ENCODE measurements around the gene LLGL1. TPM values are rescaled to one million over a fixed set of nuclear protein-coding genes. Genes with fewer than 3 reads are reported as not detected.

LLGL1 gene
- polyA plus RNA-seq, 2 of the 4 experiments (the other 2 are of a cell fraction) = 11.2 to 19.3 TPM

DNA sequence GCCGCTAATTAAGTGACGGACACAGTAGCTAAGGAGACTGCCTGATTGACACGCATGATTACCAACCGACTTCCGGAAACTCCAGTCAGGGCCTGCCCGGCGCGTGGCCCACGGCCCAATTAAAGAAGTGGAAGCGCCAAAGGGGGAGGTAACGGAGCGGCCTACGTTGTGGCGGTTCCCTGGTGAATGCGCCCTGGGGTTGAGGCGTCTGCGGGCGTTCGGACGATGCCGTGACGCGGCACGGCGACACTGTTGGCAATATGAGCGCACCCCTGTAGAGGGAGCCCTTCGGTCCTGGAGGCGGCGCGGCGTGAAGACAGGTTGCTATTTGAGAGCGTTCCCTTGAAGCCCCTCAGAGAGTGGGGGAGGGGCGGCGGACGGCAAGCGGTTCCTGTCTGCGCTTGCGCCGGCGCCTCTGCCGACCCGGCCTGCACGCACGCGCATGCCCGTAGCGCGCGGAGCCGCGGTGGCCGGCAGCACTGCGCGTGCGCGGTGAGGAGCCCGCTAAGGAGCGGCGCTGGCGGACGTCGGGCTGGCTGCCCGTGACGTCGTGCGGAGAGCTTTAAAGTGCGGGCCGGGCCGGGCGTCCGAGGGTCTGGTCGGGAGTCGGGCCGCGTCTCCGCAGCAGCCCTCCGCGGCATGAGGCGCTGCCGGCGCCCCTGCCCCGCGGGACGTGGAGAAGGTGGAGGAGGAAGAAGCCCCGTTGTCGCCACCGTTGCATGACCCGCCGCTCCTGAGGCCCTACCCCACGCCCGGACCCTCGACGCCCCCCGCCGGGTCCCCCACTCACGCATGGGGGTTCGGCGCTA, 41.9 kb upstream of the LLGL1 start, which contains the start of gene ALKBH5 (continued):
- TF ChIP-seq, protein P1, sequence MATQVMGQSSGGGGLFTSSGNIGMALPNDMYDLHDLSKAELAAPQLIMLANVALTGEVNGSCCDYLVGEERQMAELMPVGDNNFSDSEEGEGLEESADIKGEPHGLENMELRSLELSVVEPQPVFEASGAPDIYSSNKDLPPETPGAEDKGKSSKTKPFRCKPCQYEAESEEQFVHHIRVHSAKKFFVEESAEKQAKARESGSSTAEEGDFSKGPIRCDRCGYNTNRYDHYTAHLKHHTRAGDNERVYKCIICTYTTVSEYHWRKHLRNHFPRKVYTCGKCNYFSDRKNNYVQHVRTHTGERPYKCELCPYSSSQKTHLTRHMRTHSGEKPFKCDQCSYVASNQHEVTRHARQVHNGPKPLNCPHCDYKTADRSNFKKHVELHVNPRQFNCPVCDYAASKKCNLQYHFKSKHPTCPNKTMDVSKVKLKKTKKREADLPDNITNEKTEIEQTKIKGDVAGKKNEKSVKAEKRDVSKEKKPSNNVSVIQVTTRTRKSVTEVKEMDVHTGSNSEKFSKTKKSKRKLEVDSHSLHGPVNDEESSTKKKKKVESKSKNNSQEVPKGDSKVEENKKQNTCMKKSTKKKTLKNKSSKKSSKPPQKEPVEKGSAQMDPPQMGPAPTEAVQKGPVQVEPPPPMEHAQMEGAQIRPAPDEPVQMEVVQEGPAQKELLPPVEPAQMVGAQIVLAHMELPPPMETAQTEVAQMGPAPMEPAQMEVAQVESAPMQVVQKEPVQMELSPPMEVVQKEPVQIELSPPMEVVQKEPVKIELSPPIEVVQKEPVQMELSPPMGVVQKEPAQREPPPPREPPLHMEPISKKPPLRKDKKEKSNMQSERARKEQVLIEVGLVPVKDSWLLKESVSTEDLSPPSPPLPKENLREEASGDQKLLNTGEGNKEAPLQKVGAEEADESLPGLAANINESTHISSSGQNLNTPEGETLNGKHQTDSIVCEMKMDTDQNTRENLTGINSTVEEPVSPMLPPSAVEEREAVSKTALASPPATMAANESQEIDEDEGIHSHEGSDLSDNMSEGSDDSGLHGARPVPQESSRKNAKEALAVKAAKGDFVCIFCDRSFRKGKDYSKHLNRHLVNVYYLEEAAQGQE (IDR thresholded peaks at IDR 0.05) = no peak; the same call in 1 of the 2 replicates
- TF ChIP-seq ESRRA (IDR thresholded peaks at IDR 0.05; ENCODE audit: borderline replicate concordance, low read length) (no peak), JUNB (IDR thresholded peaks at IDR 0.05) (no peak), MAFK (IDR thresholded peaks at IDR 0.05; ENCODE audit: partially characterized antibody) (no peak)
- TF ChIP-seq, protein P2, sequence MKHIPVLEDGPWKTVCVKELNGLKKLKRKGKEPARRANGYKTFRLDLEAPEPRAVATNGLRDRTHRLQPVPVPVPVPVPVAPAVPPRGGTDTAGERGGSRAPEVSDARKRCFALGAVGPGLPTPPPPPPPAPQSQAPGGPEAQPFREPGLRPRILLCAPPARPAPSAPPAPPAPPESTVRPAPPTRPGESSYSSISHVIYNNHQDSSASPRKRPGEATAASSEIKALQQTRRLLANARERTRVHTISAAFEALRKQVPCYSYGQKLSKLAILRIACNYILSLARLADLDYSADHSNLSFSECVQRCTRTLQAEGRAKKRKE (CRISPR knock-in tag; IDR thresholded peaks at IDR 0.05; ENCODE audit: low read depth) = no peak

DNA sequence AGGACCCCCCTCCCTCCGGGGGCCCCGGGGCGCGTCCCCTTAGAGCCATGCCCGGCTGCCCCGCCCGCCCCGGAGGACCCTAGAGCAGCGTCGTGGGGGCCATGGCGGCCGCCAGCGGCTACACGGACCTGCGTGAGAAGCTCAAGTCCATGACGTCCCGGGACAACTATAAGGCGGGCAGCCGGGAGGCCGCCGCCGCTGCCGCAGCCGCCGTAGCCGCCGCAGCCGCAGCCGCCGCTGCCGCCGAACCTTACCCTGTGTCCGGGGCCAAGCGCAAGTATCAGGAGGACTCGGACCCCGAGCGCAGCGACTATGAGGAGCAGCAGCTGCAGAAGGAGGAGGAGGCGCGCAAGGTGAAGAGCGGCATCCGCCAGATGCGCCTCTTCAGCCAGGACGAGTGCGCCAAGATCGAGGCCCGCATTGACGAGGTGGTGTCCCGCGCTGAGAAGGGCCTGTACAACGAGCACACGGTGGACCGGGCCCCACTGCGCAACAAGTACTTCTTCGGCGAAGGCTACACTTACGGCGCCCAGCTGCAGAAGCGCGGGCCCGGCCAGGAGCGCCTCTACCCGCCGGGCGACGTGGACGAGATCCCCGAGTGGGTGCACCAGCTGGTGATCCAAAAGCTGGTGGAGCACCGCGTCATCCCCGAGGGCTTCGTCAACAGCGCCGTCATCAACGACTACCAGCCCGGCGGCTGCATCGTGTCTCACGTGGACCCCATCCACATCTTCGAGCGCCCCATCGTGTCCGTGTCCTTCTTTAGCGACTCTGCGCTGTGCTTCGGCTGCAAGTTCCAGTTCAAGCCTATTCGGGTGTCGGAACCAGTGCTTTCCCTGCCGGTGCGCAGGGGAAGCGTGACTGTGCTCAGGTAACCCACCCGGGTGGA, 41.0 kb upstream of the LLGL1 start:
- Histone ChIP-seq H3K27ac (peak overlapping the region; percentile 93 to 96), H3K4me1 (peaks cover 46% of the 10 kb centered on the region), H3K4me3 (peak overlapping the region; percentile 73), H3K4me2 (peak overlapping the region; percentile 88), H3K9me3 (no peaks in the 10 kb centered on the region)
- ChIA-PET POLR2A (interaction anchor here (1.0 to 2.7 kb wide), 9 partner anchors 8 to 130 kb away, joined by 3 to 22 read pairs (median 5); partner anchors contain the start of gene TOP3A), CTCF (interaction anchor here (0.6 to 5.8 kb wide), 8 partner anchors 12 to 64 kb away, joined by 3 to 40 read pairs (median 8); no protein-coding TSS in a partner anchor)
- WGBS (ENCODE audit: missing lambda C conversion rate) = 11% methylated on average over 51 of the region's 92 CpGs
- DNase-seq (ENCODE audit: low read depth in 1 of 2, low spot score in 1 of 2) (peak in 1 of 2 experiments; percentile 56), ATAC-seq (peak; percentile 7 to 15; a peak in 5 of 6 replicates), FAIRE-seq (no peak)
- TF ChIP-seq, protein P3, sequence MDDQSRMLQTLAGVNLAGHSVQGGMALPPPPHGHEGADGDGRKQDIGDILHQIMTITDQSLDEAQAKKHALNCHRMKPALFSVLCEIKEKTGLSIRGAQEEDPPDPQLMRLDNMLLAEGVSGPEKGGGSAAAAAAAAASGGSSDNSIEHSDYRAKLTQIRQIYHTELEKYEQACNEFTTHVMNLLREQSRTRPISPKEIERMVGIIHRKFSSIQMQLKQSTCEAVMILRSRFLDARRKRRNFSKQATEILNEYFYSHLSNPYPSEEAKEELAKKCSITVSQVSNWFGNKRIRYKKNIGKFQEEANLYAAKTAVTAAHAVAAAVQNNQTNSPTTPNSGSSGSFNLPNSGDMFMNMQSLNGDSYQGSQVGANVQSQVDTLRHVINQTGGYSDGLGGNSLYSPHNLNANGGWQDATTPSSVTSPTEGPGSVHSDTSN (IDR thresholded peaks at IDR 0.05) = no peak; the same call in 1 of the 2 replicates
- TF ChIP-seq POLR2A (IDR thresholded peaks at IDR 0.05; ENCODE audit: low read length) (peak; percentile 5; the same call in 1 of the 2 replicates), KDM5A (IDR thresholded peaks at IDR 0.05) (no peak), FOSL2 (IDR thresholded peaks at IDR 0.05) (no peak), FOSL2 (CRISPR knock-in tag; IDR thresholded peaks at IDR 0.05) (0 out of 2 replicates have a peak, but pooled peaks have one; percentile 8), MAZ (IDR thresholded peaks at IDR 0.05; ENCODE audit: borderline replicate concordance, low read depth, low read length) (no peak), BHLHE40 (IDR thresholded peaks at IDR 0.05; ENCODE audit: low read depth, low read length) (no peak), SMC3 (IDR thresholded peaks at IDR 0.05) (no peak), CEBPB (IDR thresholded peaks at IDR 0.05) (no peak), JUN (IDR thresholded peaks at IDR 0.05) (0 out of 5 replicates have a peak, but pooled peaks of 1 of the 2 experiments have one; percentile 4), CHD2 (IDR thresholded peaks at IDR 0.05; ENCODE audit: low read length, partially characterized antibody) (no peak), FOXS1 (CRISPR knock-in tag; IDR thresholded peaks at IDR 0.05) (no peak), CHD4 (IDR thresholded peaks at IDR 0.05; ENCODE audit: borderline replicate concordance) (no peak), SREBF2 (IDR thresholded peaks at IDR 0.05) (no peak), HOXB5 (CRISPR knock-in tag; IDR thresholded peaks at IDR 0.05) (no peak), RFX5 (IDR thresholded peaks at IDR 0.05) (no peak)
- TF ChIP-seq, protein P4, sequence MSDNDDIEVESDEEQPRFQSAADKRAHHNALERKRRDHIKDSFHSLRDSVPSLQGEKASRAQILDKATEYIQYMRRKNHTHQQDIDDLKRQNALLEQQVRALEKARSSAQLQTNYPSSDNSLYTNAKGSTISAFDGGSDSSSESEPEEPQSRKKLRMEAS (IDR thresholded peaks at IDR 0.05) = peak; percentile 70
- TF ChIP-seq, protein P5, sequence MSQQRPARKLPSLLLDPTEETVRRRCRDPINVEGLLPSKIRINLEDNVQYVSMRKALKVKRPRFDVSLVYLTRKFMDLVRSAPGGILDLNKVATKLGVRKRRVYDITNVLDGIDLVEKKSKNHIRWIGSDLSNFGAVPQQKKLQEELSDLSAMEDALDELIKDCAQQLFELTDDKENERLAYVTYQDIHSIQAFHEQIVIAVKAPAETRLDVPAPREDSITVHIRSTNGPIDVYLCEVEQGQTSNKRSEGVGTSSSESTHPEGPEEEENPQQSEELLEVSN (IDR thresholded peaks at IDR 0.05; ENCODE audit: borderline replicate concordance, low read depth) = peak; percentile 82
- TF ChIP-seq, protein P6, sequence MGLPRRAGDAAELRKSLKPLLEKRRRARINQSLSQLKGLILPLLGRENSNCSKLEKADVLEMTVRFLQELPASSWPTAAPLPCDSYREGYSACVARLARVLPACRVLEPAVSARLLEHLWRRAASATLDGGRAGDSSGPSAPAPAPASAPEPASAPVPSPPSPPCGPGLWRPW (IDR thresholded peaks at IDR 0.05) = no peak
- TF ChIP-seq, protein P7, sequence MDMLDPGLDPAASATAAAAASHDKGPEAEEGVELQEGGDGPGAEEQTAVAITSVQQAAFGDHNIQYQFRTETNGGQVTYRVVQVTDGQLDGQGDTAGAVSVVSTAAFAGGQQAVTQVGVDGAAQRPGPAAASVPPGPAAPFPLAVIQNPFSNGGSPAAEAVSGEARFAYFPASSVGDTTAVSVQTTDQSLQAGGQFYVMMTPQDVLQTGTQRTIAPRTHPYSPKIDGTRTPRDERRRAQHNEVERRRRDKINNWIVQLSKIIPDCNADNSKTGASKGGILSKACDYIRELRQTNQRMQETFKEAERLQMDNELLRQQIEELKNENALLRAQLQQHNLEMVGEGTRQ (IDR thresholded peaks at IDR 0.05) = no peak
- TF ChIP-seq, protein P8, sequence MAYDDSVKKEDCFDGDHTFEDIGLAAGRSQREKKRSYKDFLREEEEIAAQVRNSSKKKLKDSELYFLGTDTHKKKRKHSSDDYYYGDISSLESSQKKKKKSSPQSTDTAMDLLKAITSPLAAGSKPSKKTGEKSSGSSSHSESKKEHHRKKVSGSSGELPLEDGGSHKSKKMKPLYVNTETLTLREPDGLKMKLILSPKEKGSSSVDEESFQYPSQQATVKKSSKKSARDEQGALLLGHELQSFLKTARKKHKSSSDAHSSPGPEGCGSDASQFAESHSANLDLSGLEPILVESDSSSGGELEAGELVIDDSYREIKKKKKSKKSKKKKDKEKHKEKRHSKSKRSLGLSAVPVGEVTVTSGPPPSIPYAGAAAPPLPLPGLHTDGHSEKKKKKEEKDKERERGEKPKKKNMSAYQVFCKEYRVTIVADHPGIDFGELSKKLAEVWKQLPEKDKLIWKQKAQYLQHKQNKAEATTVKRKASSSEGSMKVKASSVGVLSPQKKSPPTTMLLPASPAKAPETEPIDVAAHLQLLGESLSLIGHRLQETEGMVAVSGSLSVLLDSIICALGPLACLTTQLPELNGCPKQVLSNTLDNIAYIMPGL (CRISPR knock-in tag; IDR thresholded peaks at IDR 0.05; ENCODE audit: borderline replicate concordance) = 0 out of 2 replicates have a peak, but pooled peaks have one; percentile 38

Measured in A549 (cell line).